Mesendoderm (in vitro differentiated cells): ENCODE measurements around the gene BMI1.

Experiments
- DNase-seq: peaks from one replicate; pipeline ENCODE4 v3.0.0; 2013
- H2AK5ac ChIP-seq: 2 replicates; pipeline ENCODE4 v1.6.1; 2013; ENCODE audit warnings: low read length, inconsistent platforms
- H2BK120ac ChIP-seq: 2 replicates; pipeline ENCODE4 v1.6.1; 2013; ENCODE audit warnings: low read depth, mild to moderate bottlenecking, low read length, moderate library complexity, mixed read lengths
- H2BK15ac ChIP-seq: replicated peaks from 2 replicates; pipeline ENCODE4 v1.6.1; 2013; ENCODE audit warnings: low read depth, mild to moderate bottlenecking, moderate library complexity
- H2BK5ac ChIP-seq: 2 replicates; pipeline ENCODE4 v1.6.1; 2013; ENCODE audit warnings: low read length, inconsistent platforms
- H3K18ac ChIP-seq: 2 replicates; pipeline ENCODE4 v1.6.1; 2013; ENCODE audit warnings: mild to moderate bottlenecking, low read length, mixed read lengths
- H3K23ac ChIP-seq: one replicate; pipeline ENCODE4 v1.6.1; 2013; ENCODE audit warnings: low read length
- H3K27ac ChIP-seq: 2 replicates; pipeline ENCODE4 v1.5.1; 2013; ENCODE audit warnings: low read depth, mild to moderate bottlenecking, inconsistent platforms, low read length, moderate library complexity
- H3K27me3 ChIP-seq: 2 replicates; pipeline ENCODE4 v1.6.1; 2013; ENCODE audit warnings: low read length, control low read depth, mild to moderate bottlenecking, inconsistent platforms; ENCODE audit not compliant: insufficient read depth, poor library complexity
- H3K36me3 ChIP-seq: 2 replicates; pipeline ENCODE4 v1.6.1; 2013; ENCODE audit warnings: low read length, inconsistent platforms; ENCODE audit not compliant: control insufficient read depth, insufficient read depth
- H3K4ac ChIP-seq: one replicate; pipeline ENCODE4 v1.6.1; 2013; ENCODE audit warnings: low read depth, mild to moderate bottlenecking, low read length, moderate library complexity
- H3K4me1 ChIP-seq: 2 replicates; pipeline ENCODE4 v1.6.1; 2013; ENCODE audit warnings: low read depth, low read length, inconsistent platforms; ENCODE audit not compliant: control insufficient read depth
- H3K4me2 ChIP-seq: 2 replicates; pipeline ENCODE4 v1.6.1; 2013; ENCODE audit warnings: low read length
- H3K4me3 ChIP-seq: 2 replicates; pipeline ENCODE4 v1.5.1; 2013; ENCODE audit warnings: mild to moderate bottlenecking, low read length
- H3K56ac ChIP-seq: one replicate; pipeline ENCODE4 v1.6.1; 2013; ENCODE audit warnings: low read length
- H3K79me1 ChIP-seq: 2 replicates; pipeline ENCODE4 v1.6.1; 2013; ENCODE audit warnings: low read length, inconsistent platforms
- H3K79me2 ChIP-seq: 2 replicates; pipeline ENCODE4 v1.6.1; 2013; ENCODE audit warnings: mild to moderate bottlenecking, low read length; ENCODE audit not compliant: control insufficient read depth, insufficient read depth
- H3K9ac ChIP-seq: 2 replicates; pipeline ENCODE4 v1.6.1; 2013; ENCODE audit warnings: low read length, inconsistent platforms
- H4K5ac ChIP-seq: one replicate; pipeline ENCODE4 v1.6.1; 2013; ENCODE audit warnings: low read length
- H4K8ac ChIP-seq: one replicate; pipeline ENCODE4 v1.6.1; 2013; ENCODE audit warnings: low read depth, mild to moderate bottlenecking, control low read depth, low read length, moderate library complexity
- WGBS: extraction: QIAGEN DNeasy Blood & Tissue Kit; methylation state at CpG from one replicate; pipeline ENCODE4 v1.1.7; 2013; ENCODE audit warnings: low lambda C conversion rate, missing lambda C conversion rate; ENCODE audit not compliant: insufficient coverage; ENCODE audit errors: extremely low coverage; 5-methylcytosine and 5-hydroxymethylcytosine counted together

The BMI1 gene

DNA sequence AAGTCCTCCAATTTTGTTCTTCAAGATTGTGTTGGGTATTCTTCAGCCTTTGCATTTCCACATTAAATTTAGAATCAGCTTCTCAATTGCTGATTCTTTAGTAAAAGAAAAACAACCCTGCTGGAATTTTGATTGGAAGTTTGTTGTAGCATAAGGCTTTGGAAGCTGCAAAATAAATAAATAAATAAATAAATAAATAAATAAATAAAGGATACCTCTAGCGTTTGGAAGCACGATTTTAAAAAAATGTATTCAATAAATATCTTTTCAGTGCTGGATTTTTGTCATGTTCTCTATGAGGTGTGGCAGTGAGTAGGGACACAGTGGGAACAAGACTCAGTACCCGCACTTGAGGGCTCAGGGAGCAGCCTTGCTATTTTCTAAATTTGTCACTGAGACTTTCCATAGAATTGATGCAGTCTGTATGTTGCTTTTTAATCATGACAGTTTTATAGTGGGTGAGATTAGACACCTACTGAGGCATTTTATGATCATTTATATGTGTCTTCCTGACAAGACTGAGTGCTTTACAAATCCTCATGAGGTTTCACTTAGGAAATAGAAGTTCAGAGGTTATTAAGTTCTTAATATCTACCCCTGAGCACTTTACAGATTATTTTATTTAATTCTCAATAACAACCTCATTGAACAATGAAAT lies 27.0 kb upstream of the BMI1 start:
- Histone ChIP-seq H3K79me2 (no peaks in the 10 kb centered on the region), H3K4me2 (no peak overlapping the region), H3K27me3 (no peaks in the 10 kb centered on the region), H4K8ac (no peak overlapping the region), H4K5ac (no peak overlapping the region), H3K56ac (no peak overlapping the region), H2BK120ac (no peak overlapping the region), H3K18ac (no peak overlapping the region), H3K79me1 (no peaks in the 10 kb centered on the region), H2BK15ac (no peak overlapping the region), H2AK5ac (no peak overlapping the region), H3K9ac (no peak overlapping the region), H3K4me3 (no peak overlapping the region), H3K36me3 (no peaks in the 10 kb centered on the region), H3K4me1 (no peaks in the 10 kb centered on the region), H3K27ac (no peak overlapping the region), H2BK5ac (no peak overlapping the region), H3K23ac (no peak overlapping the region), H3K4ac (no peak overlapping the region)
- no peak for DNase-seq
- no CpG with 5 or more reads among the region's 3 CpGs for WGBS

DNA sequence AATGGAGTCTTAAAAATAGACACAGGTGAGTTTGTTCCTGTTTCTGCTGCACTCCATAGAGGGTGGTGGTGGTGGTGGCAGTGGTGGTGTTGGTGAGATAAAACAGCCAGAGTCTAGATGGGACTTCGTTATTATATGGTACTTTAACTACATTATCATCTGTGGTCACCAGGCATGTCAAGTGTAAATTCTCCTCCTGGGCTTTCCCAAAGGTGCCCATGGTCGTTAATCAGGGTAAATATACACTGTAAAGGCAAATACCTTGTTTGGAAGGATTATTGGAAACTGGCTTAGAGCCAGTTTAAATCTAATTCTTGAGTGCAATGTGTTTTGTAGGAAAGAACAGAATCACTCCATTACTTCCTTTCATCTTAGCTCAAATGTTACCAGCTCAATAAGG lies 26.2 kb upstream of the BMI1 start:
- no peaks in the 10 kb centered on the region for H3K4me1 ChIP-seq
- no peak overlapping the region for H4K5ac ChIP-seq
- no peak overlapping the region for H2BK120ac ChIP-seq
- H3K79me1 ChIP-seq: no peaks in the 10 kb centered on the region
- H3K79me2 ChIP-seq: no peaks in the 10 kb centered on the region
- no CpG with 5 or more reads among the region's 2 CpGs for WGBS
- H3K56ac ChIP-seq: no peak overlapping the region
- no peaks in the 10 kb centered on the region for H3K36me3 ChIP-seq
- H3K4me2 ChIP-seq: no peak overlapping the region
- H3K18ac ChIP-seq: no peak overlapping the region
- no peak for DNase-seq
- no peak overlapping the region for H4K8ac ChIP-seq
- no peak overlapping the region for H3K27ac ChIP-seq
- no peak overlapping the region for H3K4ac ChIP-seq
- H3K27me3 ChIP-seq: no peaks in the 10 kb centered on the region
- H2BK15ac ChIP-seq: no peak overlapping the region
- no peak overlapping the region for H2BK5ac ChIP-seq
- H2AK5ac ChIP-seq: no peak overlapping the region
- H3K9ac ChIP-seq: no peak overlapping the region
- no peak overlapping the region for H3K4me3 ChIP-seq
- H3K23ac ChIP-seq: no peak overlapping the region

DNA sequence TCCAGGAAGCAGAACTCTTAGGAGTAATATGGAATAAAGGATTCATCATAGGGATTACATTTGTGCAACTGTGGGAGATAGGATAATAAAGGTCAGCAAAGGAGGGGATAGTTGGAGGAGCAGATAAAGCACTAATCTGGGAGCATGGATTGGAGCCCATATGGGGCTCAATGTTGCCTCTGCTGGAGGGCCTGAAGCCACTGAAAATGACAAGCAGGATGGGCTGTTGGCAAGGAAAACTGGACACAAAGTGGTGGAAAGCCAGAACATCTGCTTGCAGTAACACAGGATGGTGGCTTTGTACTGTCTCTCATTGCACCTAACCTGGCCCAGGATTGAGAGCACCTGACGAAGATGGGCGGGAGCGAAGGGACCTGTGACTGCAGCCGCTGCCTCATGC lies 19.7 kb upstream of the BMI1 start:
- no peak overlapping the region for H3K23ac ChIP-seq
- H3K79me1 ChIP-seq: no peaks in the 10 kb centered on the region
- WGBS: no CpG with 5 or more reads among the region's 4 CpGs
- no peaks in the 10 kb centered on the region for H3K36me3 ChIP-seq
- no peak overlapping the region for H2BK120ac ChIP-seq
- H4K5ac ChIP-seq: no peak overlapping the region
- H3K4me2 ChIP-seq: no peak overlapping the region
- no peak overlapping the region for H3K18ac ChIP-seq
- H2BK15ac ChIP-seq: no peak overlapping the region
- no peaks in the 10 kb centered on the region for H3K27me3 ChIP-seq
- no peak overlapping the region for H3K4me3 ChIP-seq
- no peak overlapping the region for H3K9ac ChIP-seq
- no peaks in the 10 kb centered on the region for H3K4me1 ChIP-seq
- no peak overlapping the region for H3K27ac ChIP-seq
- H4K8ac ChIP-seq: no peak overlapping the region
- no peaks in the 10 kb centered on the region for H3K79me2 ChIP-seq
- no peak overlapping the region for H2AK5ac ChIP-seq
- H2BK5ac ChIP-seq: no peak overlapping the region
- H3K56ac ChIP-seq: no peak overlapping the region
- H3K4ac ChIP-seq: no peak overlapping the region
- peak; percentile 35 for DNase-seq

DNA sequence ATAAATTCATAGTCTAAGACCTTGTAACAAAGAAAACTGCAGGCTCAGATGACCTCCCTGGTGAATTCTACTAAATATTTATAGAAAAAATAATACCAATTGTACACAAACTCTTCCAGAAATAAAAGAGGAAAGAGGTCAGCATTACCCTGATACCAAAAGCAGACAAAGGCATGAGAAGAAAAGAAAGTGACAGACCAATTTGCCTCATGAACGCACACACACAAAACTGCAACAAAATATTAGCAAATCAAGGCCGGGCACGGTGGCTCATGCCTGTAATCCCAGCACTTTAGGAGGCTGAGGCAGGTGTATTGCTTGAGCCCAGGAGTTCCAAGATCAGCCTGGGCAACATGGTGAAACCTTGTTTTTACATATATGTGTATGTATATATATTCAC lies 17.4 kb upstream of the BMI1 start:
- H3K9ac ChIP-seq: no peak overlapping the region
- WGBS: no CpG with 5 or more reads among the region's 3 CpGs
- H3K27ac ChIP-seq: no peak overlapping the region
- H2BK120ac ChIP-seq: no peak overlapping the region
- H4K8ac ChIP-seq: no peak overlapping the region
- H3K36me3 ChIP-seq: no peaks in the 10 kb centered on the region
- H3K4me2 ChIP-seq: no peak overlapping the region
- no peak overlapping the region for H4K5ac ChIP-seq
- H3K56ac ChIP-seq: no peak overlapping the region
- no peak overlapping the region for H3K4me3 ChIP-seq
- H3K79me2 ChIP-seq: no peaks in the 10 kb centered on the region
- H3K23ac ChIP-seq: no peak overlapping the region
- H3K4me1 ChIP-seq: no peaks in the 10 kb centered on the region
- H2AK5ac ChIP-seq: no peak overlapping the region
- no peak overlapping the region for H3K18ac ChIP-seq
- no peaks in the 10 kb centered on the region for H3K79me1 ChIP-seq
- no peak overlapping the region for H2BK15ac ChIP-seq
- DNase-seq: no peak
- H3K4ac ChIP-seq: no peak overlapping the region
- no peak overlapping the region for H2BK5ac ChIP-seq
- no peaks in the 10 kb centered on the region for H3K27me3 ChIP-seq

DNA sequence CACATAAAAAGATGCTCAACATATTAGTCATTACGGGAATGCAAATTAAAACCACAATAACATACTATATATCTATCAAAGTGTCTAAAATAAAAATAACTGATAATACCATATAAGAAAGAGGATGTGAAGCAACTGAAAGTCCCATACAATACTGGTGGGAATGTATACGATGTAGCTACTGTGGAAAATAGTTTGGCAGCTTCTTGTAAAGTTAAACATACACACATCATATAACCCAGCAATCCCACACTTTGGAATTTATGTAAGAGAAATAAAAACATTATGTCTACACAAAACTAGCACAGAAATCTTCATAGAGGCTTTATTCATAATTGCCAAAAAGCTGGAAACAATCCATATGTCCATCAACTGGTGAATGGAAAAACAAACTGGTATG lies 15.2 kb upstream of the BMI1 start:
- no peak overlapping the region for H3K4ac ChIP-seq
- H3K4me1 ChIP-seq: no peaks in the 10 kb centered on the region
- no peak overlapping the region for H2BK15ac ChIP-seq
- no peaks in the 10 kb centered on the region for H3K79me1 ChIP-seq
- no peaks in the 10 kb centered on the region for H3K36me3 ChIP-seq
- no peak overlapping the region for H4K5ac ChIP-seq
- H2BK120ac ChIP-seq: no peak overlapping the region
- no peaks in the 10 kb centered on the region for H3K27me3 ChIP-seq
- no peak overlapping the region for H2BK5ac ChIP-seq
- no peak overlapping the region for H2AK5ac ChIP-seq
- no peak for DNase-seq
- no peak overlapping the region for H3K23ac ChIP-seq
- no peak overlapping the region for H4K8ac ChIP-seq
- H3K27ac ChIP-seq: no peak overlapping the region
- H3K9ac ChIP-seq: no peak overlapping the region
- no peak overlapping the region for H3K4me3 ChIP-seq
- WGBS: no CpG with 5 or more reads among the region's 2 CpGs
- H3K4me2 ChIP-seq: no peak overlapping the region
- no peak overlapping the region for H3K56ac ChIP-seq
- no peak overlapping the region for H3K18ac ChIP-seq
- no peaks in the 10 kb centered on the region for H3K79me2 ChIP-seq

DNA sequence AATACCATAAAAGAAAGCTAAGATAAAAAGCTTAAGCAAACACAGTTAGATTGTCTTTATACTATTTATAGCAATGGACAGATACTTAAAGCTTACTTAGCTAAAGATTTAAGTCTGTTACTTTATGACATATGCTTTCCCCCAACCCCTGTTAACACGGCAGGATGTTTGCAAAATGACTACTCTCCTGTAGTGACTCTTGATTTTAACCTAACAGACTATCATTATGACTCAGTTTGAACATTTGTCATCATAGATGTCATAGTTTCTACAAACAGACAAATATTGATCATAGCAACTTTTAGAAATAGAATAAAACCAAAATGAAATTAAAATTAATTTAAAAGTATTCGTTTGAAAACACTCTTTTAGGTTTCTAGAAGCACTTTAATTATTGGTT lies 12.5 kb upstream of the BMI1 start:
- Histone ChIP-seq H3K4me2 (no peak overlapping the region), H2BK15ac (no peak overlapping the region), H3K4me3 (no peak overlapping the region), H2AK5ac (no peak overlapping the region), H3K27ac (no peak overlapping the region), H3K18ac (no peak overlapping the region), H3K27me3 (no peaks in the 10 kb centered on the region), H4K5ac (no peak overlapping the region), H3K56ac (no peak overlapping the region), H3K36me3 (no peaks in the 10 kb centered on the region), H3K23ac (no peak overlapping the region), H3K79me2 (no peaks in the 10 kb centered on the region), H2BK5ac (no peak overlapping the region), H3K79me1 (no peaks in the 10 kb centered on the region), H3K9ac (no peak overlapping the region), H3K4me1 (no peaks in the 10 kb centered on the region), H3K4ac (no peak overlapping the region), H4K8ac (no peak overlapping the region), H2BK120ac (no peak overlapping the region)
- no CpG with 5 or more reads among the region's 2 CpGs for WGBS
- no peak for DNase-seq
